GM10266 (cell line): Measurements from ENCODE around the gene LRRC3.

Experiments
- DNase-seq: peaks from one replicate; pipeline ENCODE4 v3.0.0; 2012; ENCODE audit errors: extremely low spot score
- TF ChIP-seq, protein P1 (sequence below): IDR thresholded peaks from 2 replicates; pipeline ENCODE4 v1.5.1; 2012; ENCODE audit warnings: mild to moderate bottlenecking, low read depth; ENCODE audit not compliant: control insufficient read depth, insufficient read depth; ENCODE audit errors: missing control alignments

Gene LRRC3

DNA sequence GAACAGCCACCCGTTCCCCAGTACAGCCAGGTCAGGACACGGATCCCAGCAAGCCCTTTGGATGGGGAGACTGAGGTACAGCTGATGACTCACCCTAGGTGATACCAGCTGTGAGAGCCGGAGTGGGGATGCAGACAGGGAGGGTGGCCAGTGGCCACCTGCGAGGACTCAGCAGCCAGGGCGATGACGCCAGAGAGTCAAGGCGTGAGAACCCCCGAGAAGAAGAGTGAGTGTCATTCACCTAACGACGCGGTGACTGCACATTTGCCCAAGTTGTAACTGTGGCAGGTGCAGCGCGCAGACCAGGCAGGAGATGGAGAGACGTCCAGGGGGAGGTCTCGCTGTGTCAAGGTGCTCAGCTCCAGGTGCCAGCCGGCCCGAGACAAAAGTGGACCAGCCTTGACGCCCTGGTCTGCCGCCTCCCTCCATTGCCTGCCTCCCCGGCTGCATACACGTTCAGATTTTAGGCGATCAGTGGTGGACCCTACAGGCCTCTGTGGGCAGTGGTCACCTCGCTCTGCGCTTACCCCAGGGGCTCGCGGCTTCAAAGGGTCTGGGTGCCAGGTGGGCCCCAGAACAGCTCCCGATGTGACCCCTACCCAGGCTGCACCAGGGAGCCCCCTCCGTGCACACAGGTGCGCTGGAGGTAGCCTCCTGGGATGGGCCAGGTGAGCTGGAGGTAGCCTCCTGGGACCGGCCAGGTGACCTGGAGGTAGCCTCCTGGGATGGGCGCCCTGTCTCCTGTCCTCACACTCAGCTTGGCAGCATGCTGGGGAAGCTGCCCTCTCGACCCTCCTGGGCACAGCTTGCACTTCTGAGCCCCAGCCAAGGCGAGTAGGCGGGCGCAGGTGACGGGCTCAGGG, 11.9 kb downstream of the LRRC3 start:
- TF ChIP-seq, protein P1, sequence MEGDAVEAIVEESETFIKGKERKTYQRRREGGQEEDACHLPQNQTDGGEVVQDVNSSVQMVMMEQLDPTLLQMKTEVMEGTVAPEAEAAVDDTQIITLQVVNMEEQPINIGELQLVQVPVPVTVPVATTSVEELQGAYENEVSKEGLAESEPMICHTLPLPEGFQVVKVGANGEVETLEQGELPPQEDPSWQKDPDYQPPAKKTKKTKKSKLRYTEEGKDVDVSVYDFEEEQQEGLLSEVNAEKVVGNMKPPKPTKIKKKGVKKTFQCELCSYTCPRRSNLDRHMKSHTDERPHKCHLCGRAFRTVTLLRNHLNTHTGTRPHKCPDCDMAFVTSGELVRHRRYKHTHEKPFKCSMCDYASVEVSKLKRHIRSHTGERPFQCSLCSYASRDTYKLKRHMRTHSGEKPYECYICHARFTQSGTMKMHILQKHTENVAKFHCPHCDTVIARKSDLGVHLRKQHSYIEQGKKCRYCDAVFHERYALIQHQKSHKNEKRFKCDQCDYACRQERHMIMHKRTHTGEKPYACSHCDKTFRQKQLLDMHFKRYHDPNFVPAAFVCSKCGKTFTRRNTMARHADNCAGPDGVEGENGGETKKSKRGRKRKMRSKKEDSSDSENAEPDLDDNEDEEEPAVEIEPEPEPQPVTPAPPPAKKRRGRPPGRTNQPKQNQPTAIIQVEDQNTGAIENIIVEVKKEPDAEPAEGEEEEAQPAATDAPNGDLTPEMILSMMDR: no peak
- DNase-seq: no peak

GRCh38 chr21:44467859-44468195, 12.5 kb downstream of the LRRC3 start:
- TF ChIP-seq, protein P1: no peak

GRCh38 chr21:44471341-44471740, 16.0 kb downstream of the LRRC3 start:
- no peak for DNase-seq

More at GRCh38 chr21:44467859-44468195, 12.5 kb downstream of the LRRC3 start:
- DNase-seq: no peak

GRCh38 chr21:44471996-44472395, 16.7 kb downstream of the LRRC3 start:
- TF ChIP-seq, protein P1: no peak
- DNase-seq: no peak

More at GRCh38 chr21:44471341-44471740, 16.0 kb downstream of the LRRC3 start:
- TF ChIP-seq, protein P1: no peak

DNA sequence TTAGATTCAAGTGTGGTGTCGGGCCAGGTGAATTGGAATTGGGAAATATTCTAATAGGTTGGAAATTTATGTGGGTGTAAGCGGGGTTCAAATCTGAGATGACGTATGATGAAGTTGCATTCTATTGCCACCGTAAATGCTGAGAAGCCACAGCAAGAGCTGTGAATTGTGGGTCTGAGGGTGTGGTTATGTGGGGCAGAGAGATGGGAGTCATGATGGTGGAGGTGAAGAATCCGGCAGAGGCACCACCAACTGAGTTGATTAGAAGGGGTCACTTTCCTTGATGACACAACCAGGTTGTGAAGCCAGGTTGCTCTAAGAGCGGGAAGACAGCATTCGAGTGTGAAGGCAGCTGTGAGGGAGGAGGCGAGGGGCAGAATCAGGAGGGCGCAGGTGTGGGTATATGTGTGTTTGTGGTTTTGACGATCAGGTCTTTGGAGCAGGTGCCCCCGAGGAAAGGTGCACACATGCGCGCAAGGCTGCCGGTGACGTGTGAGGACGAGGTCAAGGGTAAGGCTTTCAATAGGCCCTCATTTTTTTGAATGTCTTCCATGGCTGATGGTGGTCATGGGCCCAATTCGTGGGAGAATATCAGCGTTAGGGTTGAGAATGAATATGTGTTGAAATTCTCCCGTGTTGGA, 18.7 kb downstream of the LRRC3 start:
- TF ChIP-seq, protein P1: no peak
- no peak for DNase-seq

- TF ChIP-seq, protein P1: no peak
- no peak for DNase-seq
These were observed 20.0 kb downstream of the LRRC3 start for GRCh38 chr21:44475266-44475845.

- TF ChIP-seq, protein P1: no peak
- DNase-seq: no peak
These were observed 21.8 kb downstream of the LRRC3 start for GRCh38 chr21:44477131-44477530.
